NB4 (cell line): ENCODE results near the gene CMTM3.

ENCODE experiments used
- MAX ChIP-seq: IDR thresholded peaks from 2 replicates; pipeline ENCODE4 v1.6.1; 2011; ENCODE audit warnings: low read depth, low read length
- POLR2A ChIP-seq: IDR thresholded peaks from 2 replicates; pipeline ENCODE4 v1.6.1; 2011; ENCODE audit warnings: mild to moderate bottlenecking; ENCODE audit not compliant: insufficient read length; ENCODE audit errors: extremely low read depth
- TF ChIP-seq, protein P1 (sequence below): IDR thresholded peaks from one replicate; pipeline ENCODE4 v1.5.1; 2012; ENCODE audit warnings: low read depth, low read length

DNA sequence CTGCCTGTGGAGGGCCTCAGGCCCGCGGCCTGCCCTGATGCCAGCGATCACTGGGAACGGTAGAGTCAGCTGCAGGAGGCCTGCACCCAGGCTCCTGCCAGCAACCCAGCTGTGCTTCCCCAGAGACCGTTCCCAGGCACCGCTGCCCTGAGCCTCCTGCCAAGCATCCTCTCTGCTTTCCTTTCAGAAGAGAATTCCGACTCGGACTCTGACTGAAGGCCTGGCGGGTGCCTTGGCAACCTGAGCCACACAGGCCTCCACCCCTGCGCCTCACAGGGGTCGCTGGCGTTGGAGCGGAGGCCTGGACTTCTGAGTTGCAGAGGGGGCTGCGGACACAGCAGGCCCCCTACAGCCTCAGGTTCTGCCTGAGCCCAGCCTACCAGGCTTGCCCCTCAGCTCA is 7.9 kb downstream of the CMTM3 start:
- TF ChIP-seq, protein P1, sequence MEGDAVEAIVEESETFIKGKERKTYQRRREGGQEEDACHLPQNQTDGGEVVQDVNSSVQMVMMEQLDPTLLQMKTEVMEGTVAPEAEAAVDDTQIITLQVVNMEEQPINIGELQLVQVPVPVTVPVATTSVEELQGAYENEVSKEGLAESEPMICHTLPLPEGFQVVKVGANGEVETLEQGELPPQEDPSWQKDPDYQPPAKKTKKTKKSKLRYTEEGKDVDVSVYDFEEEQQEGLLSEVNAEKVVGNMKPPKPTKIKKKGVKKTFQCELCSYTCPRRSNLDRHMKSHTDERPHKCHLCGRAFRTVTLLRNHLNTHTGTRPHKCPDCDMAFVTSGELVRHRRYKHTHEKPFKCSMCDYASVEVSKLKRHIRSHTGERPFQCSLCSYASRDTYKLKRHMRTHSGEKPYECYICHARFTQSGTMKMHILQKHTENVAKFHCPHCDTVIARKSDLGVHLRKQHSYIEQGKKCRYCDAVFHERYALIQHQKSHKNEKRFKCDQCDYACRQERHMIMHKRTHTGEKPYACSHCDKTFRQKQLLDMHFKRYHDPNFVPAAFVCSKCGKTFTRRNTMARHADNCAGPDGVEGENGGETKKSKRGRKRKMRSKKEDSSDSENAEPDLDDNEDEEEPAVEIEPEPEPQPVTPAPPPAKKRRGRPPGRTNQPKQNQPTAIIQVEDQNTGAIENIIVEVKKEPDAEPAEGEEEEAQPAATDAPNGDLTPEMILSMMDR, result no peak
- TF ChIP-seq MAX (no peak), POLR2A (no peak)
